DND-41 (cell line): ENCODE measurements around the gene SMARCB1.

Experiments
- CTCF ChIP-seq: IDR thresholded peaks from 2 replicates; pipeline ENCODE4 v1.5.1; 2012; ENCODE audit warnings: borderline replicate concordance, low read length, moderate library complexity, mild to moderate bottlenecking; ENCODE audit not compliant: poor library complexity, severe bottlenecking; ENCODE audit errors: extremely low read depth
- EZH2 ChIP-seq: IDR thresholded peaks from 3 replicates; pipeline ENCODE4 v1.6.1; 2012; ENCODE audit warnings: borderline replicate concordance, low read depth, mild to moderate bottlenecking, moderate library complexity, low read length, inconsistent platforms; ENCODE audit not compliant: severe bottlenecking

GRCh38 chr22:23787600-23787896 lies 782 bp downstream of the SMARCB1 start:
- TF ChIP-seq CTCF (no peak), EZH2 (no peak)
